AG09309 (cell line): ENCODE data around the gene VCP.

Experiments
- DNase-seq: peaks from one replicate; pipeline ENCODE4 v3.0.0-alpha.2; 2010; ENCODE audit warnings: low read depth
- H3K4me3 ChIP-seq: 2 replicates; pipeline ENCODE4 v1.5.1; 2011; ENCODE audit warnings: mild to moderate bottlenecking, low read depth, low read length, moderate library complexity; ENCODE audit not compliant: control insufficient read depth
- CTCF ChIP-seq: IDR thresholded peaks from 2 replicates; pipeline ENCODE4 v1.5.1; 2011; ENCODE audit warnings: mild to moderate bottlenecking, low read depth, low read length, inconsistent platforms; ENCODE audit not compliant: insufficient read depth, control insufficient read depth; ENCODE audit errors: missing control alignments

The VCP gene

GRCh38 chr9:35074791-35075190 is 2.4 kb upstream of the VCP start:
- TF ChIP-seq CTCF: no peak

GRCh38 chr9:35074141-35074540 is 1.7 kb upstream of the VCP start:
- no peak for TF ChIP-seq CTCF
- H3K4me3 ChIP-seq: no peak overlapping the region
- DNase-seq: no peak

More at GRCh38 chr9:35074791-35075190, 2.4 kb upstream of the VCP start:
- no peak for DNase-seq
- no peak overlapping the region for H3K4me3 ChIP-seq

- no peak overlapping the region for H3K4me3 ChIP-seq
- no peak for TF ChIP-seq CTCF
- no peak for DNase-seq
Measured at GRCh38 chr9:35073279-35073612, 821 bp upstream of the VCP start.

GRCh38 chr9:35071814-35072460 is 488 bp downstream of the VCP start:
- no peak for DNase-seq
- H3K4me3 ChIP-seq: peak overlapping the region; percentile 64
- TF ChIP-seq CTCF: peak; percentile 27

GRCh38 chr9:35070823-35071813 is 1.3 kb downstream of the VCP start:
- peak overlapping the region; percentile 64 for H3K4me3 ChIP-seq
- no peak for DNase-seq
- no peak for TF ChIP-seq CTCF

- no peak for DNase-seq
- H3K4me3 ChIP-seq: no peak overlapping the region
- no peak for TF ChIP-seq CTCF
Measured at GRCh38 chr9:35069020-35069419, 3.4 kb downstream of the VCP start.
